GM21619 (cell line): ENCODE data around the gene ZNF43.
"Not testable (repeated sequence)": the region's sequence is repeated elsewhere in the genome, so short reads cannot be mapped to it uniquely, and the experiment has no call there.

Source experiments
- ATAC-seq: cut with Tn5 transposase; IDR thresholded peaks from one replicate; pipeline ENCODE4 v1.9.1; 2021; ENCODE audit not compliant: unreplicated experiment

Gene ZNF43

GRCh38 chr19:21812448-21812847 lies 23.5 kb downstream of the ZNF43 start:
- no peak for ATAC-seq

- not testable (repeated sequence) for ATAC-seq
These were observed 27.5 kb downstream of the ZNF43 start for GRCh38 chr19:21808400-21809000.

- no peak for ATAC-seq
These were observed 46.4 kb downstream of the ZNF43 start for GRCh38 chr19:21789466-21790085.

GRCh38 chr19:21786936-21787335 lies 49.0 kb downstream of the ZNF43 start:
- no peak for ATAC-seq

- ATAC-seq, result not testable (repeated sequence)
These were observed 60.2 kb downstream of the ZNF43 start for GRCh38 chr19:21775792-21776191.

GRCh38 chr19:21767065-21767800 lies 68.7 kb downstream of the ZNF43 start, which contains the start of gene ZNF100:
ZNF100 (minus strand) TSS chr19:21767579; CDS start chr19:21767429, 150 bp downstream.
- ATAC-seq, result peak; percentile 93

- peak; percentile 2 for ATAC-seq
These were observed 69.3 kb downstream of the ZNF43 start for GRCh38 chr19:21766705-21767064.

- ATAC-seq, result no peak
These were observed 70.8 kb downstream of the ZNF43 start for GRCh38 chr19:21765151-21765550.

- not testable (repeated sequence) for ATAC-seq
These were observed 74.4 kb downstream of the ZNF43 start for GRCh38 chr19:21761547-21761946.

GRCh38 chr19:21758296-21758695 lies 77.7 kb downstream of the ZNF43 start:
- ATAC-seq, result no peak

GRCh38 chr19:21755555-21755954 lies 80.4 kb downstream of the ZNF43 start:
- not testable (repeated sequence) for ATAC-seq
